GM18909 (cell line): ENCODE measurements around the gene SPDYE3.

Experiments used
- ATAC-seq: cut with Tn5 transposase; IDR thresholded peaks from one replicate; pipeline ENCODE4 v1.9.1; 2021; ENCODE audit warnings: mild to moderate bottlenecking; ENCODE audit not compliant: unreplicated experiment, poor library complexity

SPDYE3 gene

DNA sequence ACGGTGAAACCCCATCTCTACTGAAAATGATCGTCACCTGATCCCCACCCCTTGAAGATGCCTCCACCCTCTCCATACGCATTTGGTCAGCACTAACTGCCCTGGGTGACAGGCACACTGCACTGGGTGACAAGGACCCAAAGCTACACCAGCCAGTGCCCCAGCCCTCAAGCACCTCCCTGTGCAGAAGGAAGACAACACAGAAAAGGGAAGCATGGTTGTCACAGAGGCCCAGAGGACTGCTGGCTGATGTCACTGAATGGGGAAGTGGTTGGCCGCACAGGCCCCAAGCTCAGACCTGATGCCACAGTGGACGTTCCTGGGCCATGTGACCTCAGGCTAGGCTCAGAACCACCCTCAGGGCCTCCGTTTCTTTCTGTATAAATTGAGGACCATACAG lies 61.6 kb downstream of the SPDYE3 start:
- peak; percentile 65 for ATAC-seq

DNA sequence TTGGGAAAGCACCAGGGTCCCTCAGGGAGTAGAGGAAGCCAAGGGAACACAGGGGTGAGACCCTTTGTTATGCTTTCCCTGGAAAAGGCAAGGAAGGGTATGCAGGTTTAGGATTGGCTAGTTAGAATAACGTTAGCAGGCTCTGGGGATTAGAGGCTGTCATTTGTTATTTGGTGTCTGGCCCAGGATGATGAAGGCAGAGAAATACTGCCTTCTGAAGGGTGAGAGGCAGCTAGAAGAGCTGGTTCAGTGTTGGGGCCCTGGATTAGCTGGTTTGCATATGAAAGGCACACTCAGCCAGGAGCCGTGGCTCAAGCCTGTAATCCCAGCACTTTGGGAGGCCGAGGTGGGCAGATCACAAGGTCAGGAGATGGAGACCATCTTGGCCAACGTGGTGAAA lies 62.8 kb downstream of the SPDYE3 start:
- ATAC-seq, result no peak

DNA sequence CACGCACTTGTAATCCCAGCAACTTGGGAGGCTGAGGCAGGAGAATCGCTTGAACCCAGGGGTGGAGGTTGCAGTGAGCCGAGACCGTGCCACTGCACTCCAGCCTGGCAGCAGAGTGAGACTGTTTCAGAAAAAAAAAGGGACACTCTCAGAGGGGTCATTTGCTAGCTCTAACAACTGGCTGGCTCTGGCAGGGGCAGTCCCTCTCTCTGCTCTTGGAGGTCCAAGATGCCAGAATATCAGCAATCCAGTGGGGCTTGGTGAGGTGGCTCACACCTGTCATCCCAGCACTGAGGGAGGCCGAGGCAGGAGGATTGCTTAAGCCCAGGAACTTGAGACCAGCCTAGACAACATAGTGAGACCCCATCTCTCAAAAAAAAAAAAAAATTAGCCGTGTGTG lies 63.2 kb downstream of the SPDYE3 start:
- ATAC-seq, result no peak

DNA sequence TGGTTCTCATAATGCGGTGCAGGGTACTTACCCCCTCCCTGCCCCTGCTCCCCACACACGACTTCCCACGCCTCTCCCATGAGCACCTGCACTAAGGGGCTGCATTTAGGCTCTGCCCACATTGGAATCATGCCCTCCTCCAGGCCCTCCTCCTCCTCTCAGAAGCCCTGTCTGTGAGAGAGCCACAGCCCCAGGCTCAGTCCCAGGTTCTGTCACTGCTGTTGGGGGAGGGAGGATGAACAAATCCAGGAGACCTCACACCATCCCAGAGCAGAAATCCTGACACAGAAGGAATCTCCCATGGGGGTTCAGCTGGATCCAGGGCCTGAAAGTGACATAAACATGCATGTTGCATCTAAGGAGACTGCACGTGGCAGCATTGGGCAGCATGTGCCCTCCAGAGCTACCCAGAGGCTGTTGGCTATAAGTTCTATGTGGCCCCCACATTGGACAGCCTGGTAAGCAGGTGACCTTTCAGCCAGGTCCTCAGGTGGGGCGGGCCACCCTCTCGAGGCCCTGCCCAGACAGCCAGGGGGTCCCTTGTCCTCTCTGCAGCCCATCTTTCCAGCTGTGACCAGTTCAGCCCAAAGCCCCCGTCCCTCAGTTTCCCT lies 64.2 kb downstream of the SPDYE3 start:
- ATAC-seq, result no peak
